Transverse colon (tissue), 4 donors: ENCODE data around the gene SEC24A.
"Not testable (repeated sequence)": the region's sequence is repeated elsewhere in the genome, so short reads cannot be mapped to it uniquely, and the experiment has no call there.

Experiments
- CTCF ChIP-seq, 5 experiments: fragments of 200-600 bp in 3 of 5; fragments of 450-650 bp in 2 of 5; sonication (generic) in 3 of 5; IDR thresholded peaks; 1 replicate in 2 of 5; 2 replicates in 3 of 5; pipeline ENCODE4 v1.5.1; 2016 to 2017; ENCODE audit warnings: antibody characterized with exemption in 5 of 5, inconsistent platforms in 3 of 5, mild to moderate bottlenecking in 2 of 5, moderate library complexity in 1 of 5
- EP300 ChIP-seq: sonication (generic); formaldehyde crosslinking; IDR thresholded peaks from one replicate; pipeline ENCODE4 v1.6.1; 2017; ENCODE audit warnings: antibody characterized with exemption, low read depth
- POLR2A ChIP-seq: fragments of 450-650 bp; IDR thresholded peaks from one replicate; pipeline ENCODE4 v1.6.1; 2016; ENCODE audit warnings: antibody characterized with exemption, mild to moderate bottlenecking, moderate library complexity
- POLR2AphosphoS5 ChIP-seq, 3 donors: sonication (generic); formaldehyde crosslinking; IDR thresholded peaks; one replicate each; pipeline ENCODE4 v1.6.1; 2016; ENCODE audit warnings: antibody characterized with exemption in 3 of 3

- TF ChIP-seq CTCF (IDR thresholded peaks at IDR 0.05); POLR2A; EP300; POLR2AphosphoS5 (IDR thresholded peaks at IDR 0.05): not testable (repeated sequence)
These were observed 28.8 kb downstream of the SEC24A start for GRCh38 chr5:134677357-134677756.
